Measurements from ENCODE around the gene EPHA10. TPM values are rescaled to one million over a fixed set of nuclear protein-coding genes. Genes with fewer than 3 reads are reported as not detected.

EPHA10 gene
- total RNA-seq, result 0.14 TPM in 1 of 2 replicates, not detected in the other

GRCh38 chr1:37764888-37765441 is at the start of gene EPHA10:
TSS of gene EPHA10 (minus strand) at chr1:37765120. CDS start at chr1:37765066, 54 bp downstream.

GRCh38 chr1:37807555-37808368 is 42.8 kb upstream of the EPHA10 start, which contains the start of the genes C1orf122 and YRDC:
TSS of gene C1orf122 (plus strand) at chr1:37807790. CDS start at chr1:37808405, 615 bp downstream.
TSS of gene YRDC (minus strand) at chr1:37808208. CDS start at chr1:37808180, 28 bp downstream.

GRCh38 chr1:37793773-37794371 is 29.0 kb upstream of the EPHA10 start, which contains the start of gene MANEAL:
TSS of gene MANEAL (plus strand) at chr1:37793847. CDS start at chr1:37794183, 336 bp downstream.

GRCh38 chr1:37692078-37692833 is 72.7 kb downstream of the EPHA10 start, which contains the start of gene CDCA8:
TSS of gene CDCA8 (plus strand) at chr1:37692516. CDS start at chr1:37692691, 175 bp downstream.

Other genes with a start within 250 kb of the EPHA10 start
- 14.7 and 17.4 TPM in 2 replicates for gene SNIP1, start 210.8 kb downstream of the EPHA10 start, total RNA-seq
- under 0.01 and 0.43 TPM in 2 replicates for gene DNALI1, start 208.2 kb downstream of the EPHA10 start, total RNA-seq
- 96.2 and 116 TPM in 2 replicates for gene GNL2, start 169.2 kb downstream of the EPHA10 start, total RNA-seq
- not detected in 2 replicates for gene RSPO1, start 130.2 kb downstream of the EPHA10 start, total RNA-seq
- 0.43 and 0.68 TPM in 2 replicates for gene CDCA8, start 72.6 kb downstream of the EPHA10 start, total RNA-seq
- gene MANEAL, start 28.7 kb upstream of the EPHA10 start, total RNA-seq, result 0.68 and 1.6 TPM in 2 replicates
- gene C1orf122, start 42.7 kb upstream of the EPHA10 start, total RNA-seq, result 18.6 and 21.2 TPM in 2 replicates
- 41.5 and 60.8 TPM in 2 replicates for gene YRDC, start 43.1 kb upstream of the EPHA10 start, total RNA-seq
- gene MTF1, start 94.5 kb upstream of the EPHA10 start, total RNA-seq, result 7.2 and 13.0 TPM in 2 replicates
- gene INPP5B, start 181.9 kb upstream of the EPHA10 start, total RNA-seq, result 7.2 and 13.7 TPM in 2 replicates
- gene SF3A3, start 224.9 kb upstream of the EPHA10 start, total RNA-seq, result 90.6 and 99.9 TPM in 2 replicates
- gene FHL3, start 240.4 kb upstream of the EPHA10 start, total RNA-seq, result 6.2 and 13.2 TPM in 2 replicates
- 26.7 and 28.7 TPM in 2 replicates for gene UTP11, start 247.6 kb upstream of the EPHA10 start, total RNA-seq

Measured in nasal cavity respiratory epithelium epithelial cell of viscerocranial mucosa (primary cell).